OCI-LY3 (cell line): ENCODE measurements around the gene SEMA5A.

Source experiments
- H2AFZ ChIP-seq: fragments of 200-600, 300-600 bp; shearing (Covaris generic); 2 replicates; pipeline ENCODE4 v1.6.0; 2014; ENCODE audit warnings: antibody characterized with exemption, low read depth, low read length
- H3K27ac ChIP-seq: fragments of 200-600, 300-600 bp; sonication (generic); 2 replicates; pipeline ENCODE4 v1.5.1; 2014; ENCODE audit warnings: mild to moderate bottlenecking, low read length, moderate library complexity, mixed read lengths
- H3K27me3 ChIP-seq: fragments of 200-600, 300-600 bp; sonication (generic); 2 replicates; pipeline ENCODE4 v1.6.1; 2014; ENCODE audit warnings: low read depth, low read length, mixed read lengths
- H3K36me3 ChIP-seq: fragments of 200-600, 300-600 bp; sonication (generic); replicated peaks from 2 replicates; pipeline ENCODE3; 2014; ENCODE audit warnings: low read depth, low read length, mixed read lengths
- H3K4me1 ChIP-seq: fragments of 300-600, 200-600 bp; sonication (generic); 2 replicates; pipeline ENCODE4 v1.6.1; 2014; ENCODE audit warnings: low read length, mixed read lengths
- H3K4me2 ChIP-seq: fragments of 200-600, 300-600 bp; sonication (generic); 2 replicates; pipeline ENCODE4 v1.6.1; 2014; ENCODE audit warnings: low read length, mixed read lengths
- H3K4me3 ChIP-seq: fragments of 300-600, 200-600 bp; sonication (generic); 2 replicates; pipeline ENCODE4 v1.5.1; 2014; ENCODE audit warnings: antibody characterized with exemption, mild to moderate bottlenecking, low read length, moderate library complexity
- H3K79me2 ChIP-seq: fragments of 300-600, 200-600 bp; shearing (Covaris generic); 2 replicates; pipeline ENCODE4 v1.6.1; 2014; ENCODE audit warnings: mild to moderate bottlenecking, low read length, mixed read lengths
- H3K9ac ChIP-seq: fragments of 300-600, 200-600 bp; shearing (Covaris generic); 2 replicates; pipeline ENCODE4 v1.6.0; 2014; ENCODE audit warnings: mild to moderate bottlenecking, low read length, moderate library complexity
- H3K9me3 ChIP-seq: fragments of 200-600, 300-600 bp; shearing (Covaris generic); 2 replicates; pipeline ENCODE4 v1.6.1; 2014; ENCODE audit warnings: low read length, mixed read lengths; ENCODE audit not compliant: insufficient read depth
- H4K20me1 ChIP-seq: fragments of 200-600, 300-600 bp; sonication (generic); 2 replicates; pipeline ENCODE4 v1.6.1; 2016; ENCODE audit warnings: low read length, mixed read lengths; ENCODE audit not compliant: insufficient read depth
- EZH2phosphoT487 ChIP-seq: fragments of 200-600 bp; shearing (Covaris generic); IDR thresholded peaks from 2 replicates; pipeline ENCODE4 v1.6.1; 2018; ENCODE audit warnings: antibody characterized with exemption, mixed run types, low read depth
- TF ChIP-seq, protein P1 (sequence below): fragments of 200-600, 300-600 bp; sonication (generic); IDR thresholded peaks from 2 replicates; pipeline ENCODE4 v1.5.1; 2014; ENCODE audit warnings: antibody characterized with exemption, low read length, low read depth

The SEMA5A gene

DNA sequence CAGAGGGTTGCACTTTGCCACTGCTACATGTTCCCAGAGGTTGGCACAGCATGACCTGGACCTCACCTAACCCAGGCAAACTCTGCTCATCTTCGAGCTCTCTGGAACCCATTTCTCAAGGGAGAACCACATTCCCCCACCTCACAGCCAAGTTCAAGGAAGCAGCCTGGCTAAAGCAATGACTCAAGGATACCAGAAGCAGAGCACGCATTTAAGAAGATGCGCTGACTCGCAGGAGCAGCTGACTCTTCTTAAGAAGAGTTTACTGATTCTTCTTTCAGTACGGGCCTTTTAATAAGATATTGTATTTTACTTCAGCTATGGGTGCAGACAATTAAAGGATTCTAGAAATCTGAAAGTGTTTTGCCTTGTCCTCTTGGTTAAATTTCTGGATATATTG is 4.1 kb upstream of the SEMA5A start:
- Histone ChIP-seq H3K9ac (no peak overlapping the region), H3K79me2 (no peaks in the 10 kb centered on the region), H2AFZ (no peak overlapping the region), H3K4me1 (no peaks in the 10 kb centered on the region), H3K4me2 (no peak overlapping the region), H3K4me3 (no peak overlapping the region), H3K27ac (no peak overlapping the region), H3K36me3 (no peaks in the 10 kb centered on the region), H3K27me3 (no peaks in the 10 kb centered on the region), H3K9me3 (no peaks in the 10 kb centered on the region), H4K20me1 (no peaks in the 10 kb centered on the region)
- TF ChIP-seq EZH2phosphoT487 = no peak
- TF ChIP-seq, protein P1, sequence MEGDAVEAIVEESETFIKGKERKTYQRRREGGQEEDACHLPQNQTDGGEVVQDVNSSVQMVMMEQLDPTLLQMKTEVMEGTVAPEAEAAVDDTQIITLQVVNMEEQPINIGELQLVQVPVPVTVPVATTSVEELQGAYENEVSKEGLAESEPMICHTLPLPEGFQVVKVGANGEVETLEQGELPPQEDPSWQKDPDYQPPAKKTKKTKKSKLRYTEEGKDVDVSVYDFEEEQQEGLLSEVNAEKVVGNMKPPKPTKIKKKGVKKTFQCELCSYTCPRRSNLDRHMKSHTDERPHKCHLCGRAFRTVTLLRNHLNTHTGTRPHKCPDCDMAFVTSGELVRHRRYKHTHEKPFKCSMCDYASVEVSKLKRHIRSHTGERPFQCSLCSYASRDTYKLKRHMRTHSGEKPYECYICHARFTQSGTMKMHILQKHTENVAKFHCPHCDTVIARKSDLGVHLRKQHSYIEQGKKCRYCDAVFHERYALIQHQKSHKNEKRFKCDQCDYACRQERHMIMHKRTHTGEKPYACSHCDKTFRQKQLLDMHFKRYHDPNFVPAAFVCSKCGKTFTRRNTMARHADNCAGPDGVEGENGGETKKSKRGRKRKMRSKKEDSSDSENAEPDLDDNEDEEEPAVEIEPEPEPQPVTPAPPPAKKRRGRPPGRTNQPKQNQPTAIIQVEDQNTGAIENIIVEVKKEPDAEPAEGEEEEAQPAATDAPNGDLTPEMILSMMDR = no peak

DNA sequence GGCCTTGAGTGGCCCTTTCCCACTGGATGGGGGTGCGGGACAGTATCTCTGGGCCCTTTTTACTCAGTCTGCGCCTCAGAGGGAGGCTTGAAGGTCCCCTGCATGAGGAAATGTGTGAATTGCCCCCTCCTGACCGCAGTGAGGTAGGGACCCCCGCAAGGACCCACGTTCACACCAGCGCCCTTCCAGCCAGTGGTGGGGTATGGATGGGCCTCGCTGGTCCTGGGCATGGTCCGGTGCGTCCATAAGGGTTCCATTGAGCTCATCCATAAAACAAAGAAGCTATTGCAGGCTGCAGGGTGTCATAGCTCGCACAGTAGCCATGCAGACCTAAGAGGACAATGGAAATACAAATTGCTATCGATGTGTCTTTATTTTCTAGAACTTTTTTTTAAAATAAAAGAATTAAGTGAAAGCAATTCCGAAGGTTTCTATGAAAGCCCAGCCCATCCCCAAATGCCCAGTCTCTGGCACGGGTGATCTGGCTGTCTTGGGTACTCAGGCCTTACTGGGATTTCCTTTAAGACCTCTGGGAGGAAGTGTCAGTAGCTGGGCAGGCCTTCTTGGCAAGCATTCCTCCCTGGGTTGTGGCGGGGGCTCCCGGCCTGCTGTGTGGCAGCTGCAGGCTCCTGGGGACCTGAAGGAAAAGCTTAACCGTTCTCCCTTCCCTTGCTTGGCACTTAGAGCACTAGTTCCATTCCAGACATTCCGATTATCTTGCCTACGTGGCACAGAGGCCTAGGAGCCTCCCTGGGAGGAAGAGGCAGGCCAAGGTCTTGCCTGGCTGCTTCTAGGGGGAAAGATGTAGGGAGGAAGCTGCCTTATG is 1.5 kb upstream of the SEMA5A start:
- Histone ChIP-seq H3K4me1 (no peaks in the 10 kb centered on the region), H3K27ac (no peak overlapping the region), H3K9ac (no peak overlapping the region), H3K79me2 (no peaks in the 10 kb centered on the region), H3K27me3 (no peaks in the 10 kb centered on the region), H2AFZ (no peak overlapping the region), H4K20me1 (no peaks in the 10 kb centered on the region), H3K9me3 (no peaks in the 10 kb centered on the region), H3K36me3 (no peaks in the 10 kb centered on the region), H3K4me2 (no peak overlapping the region), H3K4me3 (no peak overlapping the region)
- TF ChIP-seq, protein P1 = no peak
- no peak for TF ChIP-seq EZH2phosphoT487

DNA sequence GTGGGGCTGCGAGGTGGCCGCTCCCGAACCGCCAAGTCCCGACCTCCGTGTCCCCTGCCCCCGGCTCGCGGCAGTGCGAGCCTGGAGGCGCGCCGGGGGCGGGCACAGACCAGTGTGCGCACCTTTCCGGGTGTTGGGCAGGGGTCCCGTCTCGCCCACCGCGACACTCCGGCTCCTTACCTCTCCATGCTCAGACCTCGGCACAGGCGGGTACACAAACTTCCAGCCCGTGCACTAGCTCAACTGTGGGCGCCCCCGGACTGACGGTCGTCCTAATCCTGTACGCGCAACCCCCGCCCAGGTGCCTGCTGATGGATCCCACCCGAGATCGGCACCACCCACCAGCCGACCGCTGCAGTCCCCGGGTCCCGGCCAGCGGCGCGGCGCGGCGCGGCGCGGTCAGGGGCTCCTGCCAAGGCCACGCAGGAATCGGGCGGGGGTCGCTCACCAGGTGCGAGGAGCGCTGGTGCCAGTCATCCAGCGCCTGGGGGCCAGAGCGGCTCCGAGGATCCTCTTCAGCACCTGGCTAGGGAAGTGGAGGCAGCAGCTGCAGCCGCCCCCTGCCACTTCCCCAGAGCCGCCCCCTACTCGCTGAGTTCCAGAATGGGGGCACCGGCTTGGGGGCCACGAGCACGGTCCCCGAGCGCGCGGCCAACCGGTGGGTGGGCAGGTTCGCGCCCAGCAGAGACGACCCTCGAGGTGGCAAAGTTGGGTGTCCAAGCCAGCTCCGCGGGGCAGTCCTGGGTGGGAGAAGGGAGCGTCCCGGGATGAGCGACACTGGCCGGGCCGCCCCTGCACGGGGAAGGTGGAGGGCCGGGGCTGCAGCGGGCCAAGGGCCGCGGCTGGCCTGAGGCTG is 511 bp downstream of the SEMA5A start:
- H3K9ac ChIP-seq = no peak overlapping the region
- no peaks in the 10 kb centered on the region for H3K27me3 ChIP-seq
- no peaks in the 10 kb centered on the region for H3K4me1 ChIP-seq
- no peaks in the 10 kb centered on the region for H3K79me2 ChIP-seq
- H3K9me3 ChIP-seq = no peaks in the 10 kb centered on the region
- H3K27ac ChIP-seq = no peak overlapping the region
- H3K4me2 ChIP-seq = no peak overlapping the region
- no peaks in the 10 kb centered on the region for H3K36me3 ChIP-seq
- H2AFZ ChIP-seq = no peak overlapping the region
- TF ChIP-seq EZH2phosphoT487 = no peak
- TF ChIP-seq, protein P1 = no peak
- H3K4me3 ChIP-seq = no peak overlapping the region
- no peaks in the 10 kb centered on the region for H4K20me1 ChIP-seq

DNA sequence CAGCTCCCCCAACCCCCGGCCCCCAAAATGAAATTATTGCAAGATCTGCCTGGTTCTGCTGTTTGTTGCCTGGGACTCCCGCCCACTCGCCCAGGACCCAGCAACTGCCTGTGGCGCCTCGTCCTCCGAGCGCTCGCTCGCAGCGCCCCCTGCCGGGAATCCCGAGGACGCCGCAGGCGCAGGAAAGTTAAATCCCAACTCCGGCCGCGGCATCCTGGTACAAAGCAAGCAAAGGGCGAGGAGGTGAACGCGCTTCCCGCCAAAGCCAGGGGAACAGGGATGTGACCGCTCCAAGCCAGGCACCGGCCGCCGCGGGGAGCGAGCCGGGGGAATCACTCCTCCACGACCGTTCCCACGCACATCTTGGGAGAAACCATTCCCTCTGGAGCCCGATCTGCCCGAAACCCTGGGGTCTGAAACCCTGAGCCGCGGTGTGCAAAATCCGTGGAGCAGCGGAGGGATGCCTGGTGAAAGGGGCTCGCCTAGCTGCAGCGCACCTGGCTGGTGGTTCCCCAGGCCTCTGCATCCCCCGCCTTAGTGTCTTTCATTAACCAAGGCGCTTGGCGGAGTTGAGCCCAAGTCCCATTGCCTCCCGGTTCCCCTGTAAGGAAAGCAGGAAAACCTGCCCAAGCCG is 1.3 kb downstream of the SEMA5A start:
- Histone ChIP-seq H3K9me3 (no peaks in the 10 kb centered on the region), H3K36me3 (no peaks in the 10 kb centered on the region), H3K27me3 (no peaks in the 10 kb centered on the region), H3K9ac (no peak overlapping the region), H4K20me1 (no peaks in the 10 kb centered on the region), H3K4me1 (no peaks in the 10 kb centered on the region), H3K27ac (no peak overlapping the region), H2AFZ (no peak overlapping the region), H3K4me2 (no peak overlapping the region), H3K79me2 (no peaks in the 10 kb centered on the region), H3K4me3 (no peak overlapping the region)
- TF ChIP-seq, protein P1 = no peak
- TF ChIP-seq EZH2phosphoT487 = no peak
